ENCODE measurements around the gene PNMA3.
"Not testable (repeated sequence)": the region's sequence is repeated elsewhere in the genome, so short reads cannot be mapped to it uniquely, and the experiment has no call there.

- not testable (repeated sequence) for TF ChIP-seq CTCF, POLR2A, POLR2AphosphoS5 (IDR thresholded peaks at IDR 0.05)
Measured at GRCh38 chrX:153106092-153106801, 50.0 kb downstream of the PNMA3 start.
